ENCODE data around the gene DOCK7.
A peak's percentile ranks its signal among the peaks of the same experiment; 100 is the strongest.

DOCK7 gene

GRCh38 chr1:62423580-62424242 is 264.5 kb downstream of the DOCK7 start:
- no peak for DNase-seq (ENCODE audit: low read depth in 2 of 3, low spot score in 1 of 3)

- no peak for DNase-seq (ENCODE audit: low read depth in 2 of 3, low spot score in 1 of 3)
Observed at GRCh38 chr1:62420214-62420613, 268.0 kb downstream of the DOCK7 start.

DNA sequence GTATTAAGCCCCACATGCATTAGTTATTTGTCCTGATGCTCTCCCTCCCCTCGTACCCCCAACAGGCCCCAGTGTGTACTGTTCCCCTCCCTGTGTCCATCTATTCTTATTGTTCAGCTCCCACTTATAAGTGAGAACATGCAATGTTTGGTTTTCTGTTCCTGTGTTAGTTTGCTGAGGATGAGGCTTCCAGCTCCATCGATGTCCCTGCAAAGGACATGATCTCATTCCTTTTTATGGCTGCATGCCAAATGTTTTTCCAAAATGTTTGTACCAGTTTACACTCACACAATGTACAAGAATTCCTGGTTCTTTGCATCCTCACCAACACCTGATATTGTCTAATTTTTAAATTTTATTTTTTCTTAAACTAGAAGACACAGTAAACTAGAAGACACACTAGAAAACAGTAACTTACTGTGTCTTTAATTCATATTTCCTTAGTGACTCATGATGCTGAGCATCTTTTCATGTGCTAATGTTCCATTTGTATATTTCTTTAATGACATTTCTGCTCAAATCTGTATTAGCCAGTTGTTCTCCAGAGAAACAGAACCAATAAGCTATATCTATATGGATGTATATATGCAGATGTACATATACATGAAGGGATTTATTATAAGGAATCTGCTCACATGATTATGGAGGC is 270.7 kb downstream of the DOCK7 start:
- no peak for DNase-seq (ENCODE audit: low read depth in 2 of 3, low spot score in 1 of 3)

GRCh38 chr1:62415687-62416086 is 272.5 kb downstream of the DOCK7 start:
- DNase-seq (ENCODE audit: low read depth in 2 of 3, low spot score in 1 of 3), result no peak

DNA sequence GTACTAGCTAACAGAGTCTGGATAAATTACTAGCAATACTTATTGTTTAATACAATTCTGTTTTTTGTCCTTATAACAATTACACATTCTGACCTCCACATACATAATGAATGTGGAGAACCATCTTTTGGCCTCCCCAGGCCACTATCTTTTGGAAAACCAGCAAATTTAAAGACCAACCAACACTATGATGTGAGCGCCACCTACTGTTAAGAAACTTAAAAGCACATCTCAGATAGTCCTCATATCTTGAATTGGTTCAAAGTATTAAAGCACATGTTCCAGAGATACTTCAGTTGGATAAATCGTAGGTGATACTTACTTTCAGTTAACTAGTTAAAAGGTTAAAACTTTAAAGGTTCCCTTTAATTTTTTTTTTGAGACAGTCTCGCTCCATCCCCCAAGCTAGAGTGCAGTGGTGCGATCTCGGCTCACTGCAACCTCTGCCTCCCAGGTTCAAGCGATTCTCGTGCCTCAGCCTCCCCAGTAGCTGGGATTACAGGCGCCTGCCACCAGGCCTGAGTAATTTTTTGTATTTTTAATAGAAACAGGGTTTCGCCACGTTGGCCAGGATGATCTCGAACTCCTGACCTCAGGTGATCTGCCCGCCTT is 280.7 kb downstream of the DOCK7 start:
- DNase-seq (ENCODE audit: low read depth in 2 of 3, low spot score in 1 of 3), result peak in 1 of 3 donors; percentile 51

GRCh38 chr1:62406576-62406975 is 281.6 kb downstream of the DOCK7 start:
- no peak for DNase-seq (ENCODE audit: low read depth in 2 of 3, low spot score in 1 of 3)

DNA sequence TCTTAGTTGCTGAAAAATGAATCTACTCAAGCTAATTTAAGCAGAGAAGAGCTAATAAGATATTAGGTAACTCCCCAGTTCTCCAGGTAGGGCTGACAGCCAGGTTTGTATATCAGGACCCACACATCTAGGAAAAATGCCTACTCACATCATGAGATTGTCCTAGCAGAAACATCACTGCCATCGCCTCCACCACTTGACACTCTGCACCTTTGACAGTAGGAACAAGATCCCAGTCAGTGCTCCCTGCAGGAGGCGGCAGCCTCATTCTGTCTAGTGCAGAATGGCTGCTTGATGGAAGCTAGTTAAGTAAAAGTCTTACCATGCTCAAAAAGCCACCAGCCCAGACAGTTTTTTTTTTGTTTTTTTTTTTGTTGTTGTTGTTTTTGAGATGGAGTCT is 282.9 kb downstream of the DOCK7 start:
- DNase-seq (ENCODE audit: low read depth in 2 of 3, low spot score in 1 of 3), result no peak
